ENCODE data around the gene RPP40. TPM values are rescaled to one million over a fixed set of nuclear protein-coding genes. Genes with fewer than 3 reads are reported as not detected.
"Not testable (repeated sequence)": the region's sequence is repeated elsewhere in the genome, so short reads cannot be mapped to it uniquely, and the experiment has no call there.

Gene RPP40
- polyA plus RNA-seq, 1 donor (not counting 4 experiments of a cell fraction or from before 2014, with no cell fraction given) = 12.4 TPM

- Histone ChIP-seq H3K27ac (ENCODE audit: control insufficient read depth, insufficient read depth, low read length) (no peak overlapping the region), H3K4me1 (ENCODE audit: control insufficient read depth, extremely low read depth, insufficient read depth, low read length) (no peaks in the 10 kb centered on the region), H3K36me3 (ENCODE audit: control insufficient read depth in 2 of 2, extremely low read depth in 1 of 2, insufficient read depth in 2 of 2, low read length in 2 of 2) (no peaks in the 10 kb centered on the region), H3K27me3 (ENCODE audit: control insufficient read depth, extremely low read depth, insufficient read depth, low read length) (no peaks in the 10 kb centered on the region), H3K4me2 (ENCODE audit: control insufficient read depth, extremely low read depth, insufficient read depth, low read depth, low read length) (no peak overlapping the region), H3K9ac (ENCODE audit: control insufficient read depth, extremely low read depth, insufficient read depth, low read length) (no peak overlapping the region), H3K9me1 (ENCODE audit: control insufficient read depth, extremely low read depth, insufficient read depth, low read length) (no peaks in the 10 kb centered on the region), H2AFZ (ENCODE audit: control insufficient read depth, low read length) (no peak overlapping the region), H3K9me3 (ENCODE audit: control insufficient read depth, low read depth, low read length) (no peaks in the 10 kb centered on the region), H3K4me3 (ENCODE audit: control insufficient read depth in 2 of 3, extremely low read depth in 1 of 3, insufficient read depth in 2 of 3, low read depth in 1 of 3, low read length in 3 of 3) (no peak overlapping the region), H4K20me1 (ENCODE audit: control insufficient read depth, extremely low read depth, insufficient read depth, low read length) (no peaks in the 10 kb centered on the region), H3K79me2 (ENCODE audit: control insufficient read depth, insufficient read depth, low read length) (no peaks in the 10 kb centered on the region)
- dilution Hi-C loops (cut with MboI; ENCODE audit: extremely low pct_ligation_motif_present, low sequenced_read_pairs) = no loop called here
- FAIRE-seq (no peak), DNase-seq (ENCODE audit: low read depth, low spot score) (no peak)
- TF ChIP-seq CTCF (optimal IDR thresholded peaks at IDR 0.05 in 1 of 3, IDR thresholded peaks at IDR 0.05 in 1 of 3, conservative IDR thresholded peaks at IDR 0.05 in 1 of 3; ENCODE audit: extremely low read depth in 1 of 3, insufficient read depth in 2 of 3, low read length in 3 of 3) (no peak), EZH2 (IDR thresholded peaks at IDR 0.05; ENCODE audit: low read length) (no peak)
Observed at GRCh38 chr6:5006222-5006621, 2.4 kb upstream of the RPP40 start.

GRCh38 chr6:5005038-5005433 is 1.2 kb upstream of the RPP40 start:
- H4K20me1 ChIP-seq (ENCODE audit: control insufficient read depth, extremely low read depth, insufficient read depth, low read length); H3K36me3 ChIP-seq (ENCODE audit: control insufficient read depth in 2 of 2, extremely low read depth in 1 of 2, insufficient read depth in 2 of 2, low read length in 2 of 2); H3K27ac ChIP-seq (ENCODE audit: control insufficient read depth, insufficient read depth, low read length); H3K9me1 ChIP-seq (ENCODE audit: control insufficient read depth, extremely low read depth, insufficient read depth, low read length); dilution Hi-C loops (cut with MboI; ENCODE audit: extremely low pct_ligation_motif_present, low sequenced_read_pairs); H3K4me1 ChIP-seq (ENCODE audit: control insufficient read depth, extremely low read depth, insufficient read depth, low read length); H3K79me2 ChIP-seq (ENCODE audit: control insufficient read depth, insufficient read depth, low read length); H3K9me3 ChIP-seq (ENCODE audit: control insufficient read depth, low read depth, low read length); H3K27me3 ChIP-seq (ENCODE audit: control insufficient read depth, extremely low read depth, insufficient read depth, low read length); H2AFZ ChIP-seq (ENCODE audit: control insufficient read depth, low read length); H3K9ac ChIP-seq (ENCODE audit: control insufficient read depth, extremely low read depth, insufficient read depth, low read length); H3K4me3 ChIP-seq (ENCODE audit: control insufficient read depth in 2 of 3, extremely low read depth in 1 of 3, insufficient read depth in 2 of 3, low read depth in 1 of 3, low read length in 3 of 3); FAIRE-seq; DNase-seq (ENCODE audit: low read depth, low spot score): not testable (repeated sequence)
- peak overlapping the region; percentile 95 for H3K4me2 ChIP-seq (ENCODE audit: control insufficient read depth, extremely low read depth, insufficient read depth, low read depth, low read length)

- no peak for FAIRE-seq
- TF ChIP-seq EZH2 (IDR thresholded peaks at IDR 0.05; ENCODE audit: low read length) (no peak), CTCF (optimal IDR thresholded peaks at IDR 0.05 in 1 of 3, IDR thresholded peaks at IDR 0.05 in 1 of 3, conservative IDR thresholded peaks at IDR 0.05 in 1 of 3; ENCODE audit: extremely low read depth in 1 of 3, insufficient read depth in 2 of 3, low read length in 3 of 3) (no peak)
- H3K79me2 ChIP-seq (ENCODE audit: control insufficient read depth, insufficient read depth, low read length) = no peaks in the 10 kb centered on the region
- H3K4me2 ChIP-seq (ENCODE audit: control insufficient read depth, extremely low read depth, insufficient read depth, low read depth, low read length) = peak overlapping the region; percentile 95
- dilution Hi-C loops (cut with MboI; ENCODE audit: extremely low pct_ligation_motif_present, low sequenced_read_pairs) = no loop called here
- peak overlapping the region; percentile 94 for H2AFZ ChIP-seq (ENCODE audit: control insufficient read depth, low read length)
- no peak for DNase-seq (ENCODE audit: low read depth, low spot score)
- peak overlapping the region; percentile 74 to 86 (median 84) for H3K4me3 ChIP-seq (ENCODE audit: control insufficient read depth in 2 of 3, extremely low read depth in 1 of 3, insufficient read depth in 2 of 3, low read depth in 1 of 3, low read length in 3 of 3)
- H3K27ac ChIP-seq (ENCODE audit: control insufficient read depth, insufficient read depth, low read length) = peak overlapping the region; percentile 51
- no peaks in the 10 kb centered on the region for H3K9me1 ChIP-seq (ENCODE audit: control insufficient read depth, extremely low read depth, insufficient read depth, low read length)
- H3K27me3 ChIP-seq (ENCODE audit: control insufficient read depth, extremely low read depth, insufficient read depth, low read length) = no peaks in the 10 kb centered on the region
- no peaks in the 10 kb centered on the region for H3K4me1 ChIP-seq (ENCODE audit: control insufficient read depth, extremely low read depth, insufficient read depth, low read length)
- H3K9me3 ChIP-seq (ENCODE audit: control insufficient read depth, low read depth, low read length) = no peaks in the 10 kb centered on the region
- H3K36me3 ChIP-seq (ENCODE audit: control insufficient read depth in 2 of 2, extremely low read depth in 1 of 2, insufficient read depth in 2 of 2, low read length in 2 of 2) = peaks cover 0 to 3% of the 10 kb centered on the region in 2 experiments
- H3K9ac ChIP-seq (ENCODE audit: control insufficient read depth, extremely low read depth, insufficient read depth, low read length) = peak overlapping the region; percentile 79
- H4K20me1 ChIP-seq (ENCODE audit: control insufficient read depth, extremely low read depth, insufficient read depth, low read length) = no peaks in the 10 kb centered on the region
Observed at GRCh38 chr6:5004373-5005037, 668 bp upstream of the RPP40 start.
